ENCODE results near the gene TEF.

The TEF gene

DNA sequence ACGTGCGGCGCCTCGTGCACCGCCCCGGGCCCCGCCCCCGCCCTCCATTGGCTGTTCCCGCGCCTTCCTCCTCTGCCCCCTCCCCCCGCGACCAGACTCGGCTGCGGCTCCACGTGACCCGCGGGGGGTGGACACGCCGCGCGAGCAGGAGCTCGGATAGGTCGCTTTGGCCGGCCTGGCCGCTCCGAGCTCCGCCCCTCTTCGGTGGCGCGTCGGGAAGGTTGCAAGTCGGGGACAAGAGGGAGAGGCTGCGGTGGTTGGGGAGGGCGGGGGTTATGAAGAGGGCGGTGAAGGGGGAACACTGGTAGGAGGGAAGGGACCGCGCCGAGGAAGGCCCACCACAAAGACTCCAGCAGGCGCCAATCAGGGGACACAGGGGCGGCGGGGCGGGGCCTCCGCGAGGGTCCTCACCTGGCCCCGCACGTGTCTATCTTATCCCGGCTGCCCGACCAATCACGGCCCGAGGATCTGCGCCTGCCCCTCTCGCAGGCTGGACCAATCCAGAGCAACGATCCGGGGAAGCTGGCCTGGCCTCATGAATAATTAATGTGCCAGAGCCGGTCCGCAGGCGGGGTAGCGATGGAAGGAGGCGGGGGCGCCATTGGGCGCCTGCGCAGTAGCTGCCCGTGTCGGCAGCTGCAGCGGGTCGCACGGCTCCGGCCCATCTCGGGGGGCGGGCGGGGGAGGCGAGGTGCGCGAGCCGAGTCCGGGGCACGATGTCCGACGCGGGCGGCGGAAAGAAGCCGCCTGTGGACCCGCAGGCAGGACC is at the start of gene TEF:
TEF (plus strand) TSS at position 614 of the 769 bp plus-strand sequence; CDS start at position 717, 103 bp downstream.
- peak; percentile 99 for DNase-seq

- DNase-seq = no peak
Observed at GRCh38 chr22:41332217-41332939, 49.4 kb upstream of the TEF start.

GRCh38 chr22:41333806-41334205 is 47.9 kb upstream of the TEF start:
- no peak for DNase-seq

DNA sequence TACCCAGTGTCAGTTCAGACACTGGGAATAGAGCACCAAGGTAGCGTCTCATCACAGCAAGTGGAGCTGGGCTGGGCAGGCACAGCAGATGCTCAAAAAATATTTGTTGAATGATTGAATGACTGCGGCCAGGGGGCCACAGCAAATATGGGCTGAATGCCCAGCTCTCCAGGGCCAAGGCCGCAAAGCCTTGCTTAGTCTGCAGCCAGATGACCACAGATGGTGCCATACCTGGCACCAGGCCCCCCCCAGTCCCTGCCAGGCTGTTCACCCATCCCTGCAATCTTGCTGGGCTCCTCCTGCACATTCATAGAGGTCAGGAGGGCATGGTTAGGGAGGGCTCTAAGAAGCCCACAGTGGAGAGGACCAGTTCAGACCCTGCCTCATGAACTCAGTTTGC is 47.5 kb upstream of the TEF start:
- no peak for DNase-seq

DNA sequence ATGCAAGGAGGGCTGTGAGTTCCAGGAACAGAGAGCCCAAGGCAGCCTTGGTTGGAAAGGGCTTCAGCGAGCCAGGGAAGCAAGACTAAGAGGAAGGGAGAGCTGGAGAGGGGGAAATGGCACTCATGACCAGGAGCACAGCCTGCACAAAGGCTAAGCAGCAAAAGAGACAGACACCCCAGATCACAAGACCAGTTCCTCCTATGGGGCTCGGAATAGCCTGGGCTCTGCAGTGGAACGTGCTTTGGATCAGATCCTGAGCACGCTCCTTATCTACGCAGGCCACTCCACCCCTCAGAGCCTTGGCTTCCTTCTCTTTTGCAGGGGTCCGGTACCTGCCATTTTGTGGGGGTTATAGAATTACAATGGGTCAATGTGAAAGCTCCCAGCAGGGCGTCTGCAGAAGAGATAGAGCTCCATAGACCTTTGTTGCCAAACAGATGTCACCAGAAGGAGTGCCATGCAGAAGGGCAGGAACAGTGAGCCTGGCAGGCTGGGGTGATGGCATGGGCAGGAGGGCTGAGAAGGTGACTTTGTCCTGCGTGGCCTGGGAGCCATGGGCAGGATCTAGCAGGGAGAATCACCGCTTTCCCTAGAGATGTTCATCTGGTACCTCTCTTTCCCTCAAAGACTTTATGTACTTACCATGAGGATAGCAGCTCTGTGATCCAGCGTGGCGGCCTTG is 46.6 kb upstream of the TEF start:
- no peak for DNase-seq

DNA sequence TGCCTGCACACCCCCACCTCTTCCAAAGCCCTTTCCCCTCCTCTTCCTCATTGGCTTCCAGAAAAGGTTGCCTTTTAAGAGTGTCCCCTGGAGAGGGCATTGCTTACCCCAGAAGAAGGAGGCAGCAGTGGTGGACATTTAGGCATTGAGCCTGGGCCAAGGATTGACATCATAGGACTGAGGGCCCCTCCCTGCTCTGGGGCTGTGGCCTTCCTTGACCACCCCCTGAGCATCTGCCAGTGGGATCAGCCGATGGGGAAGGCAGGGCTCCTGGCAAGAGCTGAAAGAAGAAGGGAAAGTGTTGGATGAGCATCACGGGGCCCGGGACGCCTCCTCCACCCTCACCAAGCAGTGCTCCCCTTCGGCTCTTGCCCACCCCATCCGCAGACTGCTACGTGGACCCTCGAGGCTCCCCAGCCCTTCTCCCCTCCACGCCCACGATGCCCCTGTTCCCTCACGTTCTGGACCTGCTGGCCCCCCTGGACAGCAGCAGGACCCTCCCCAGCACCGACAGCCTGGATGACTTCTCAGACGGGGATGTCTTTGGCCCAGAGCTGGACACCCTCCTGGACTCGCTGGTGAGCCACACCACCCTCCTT is 43.0 kb upstream of the TEF start:
- DNase-seq = no peak

DNA sequence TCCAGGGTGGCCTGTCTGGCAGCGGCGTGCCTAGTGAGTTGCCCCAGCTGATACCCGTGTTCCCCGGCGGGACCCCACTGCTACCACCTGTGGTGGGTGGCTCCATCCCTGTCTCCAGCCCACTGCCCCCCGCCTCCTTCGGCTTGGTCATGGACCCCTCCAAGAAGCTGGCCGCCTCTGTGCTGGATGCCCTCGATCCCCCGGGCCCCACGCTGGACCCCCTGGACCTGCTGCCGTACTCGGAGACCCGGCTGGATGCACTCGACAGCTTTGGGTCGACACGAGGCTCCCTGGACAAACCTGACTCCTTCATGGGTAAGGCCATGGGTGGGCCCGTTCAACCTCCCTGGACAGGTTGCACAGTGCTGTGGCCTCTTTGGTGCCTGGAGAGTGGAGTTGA is 41.9 kb upstream of the TEF start:
- no peak for DNase-seq

DNA sequence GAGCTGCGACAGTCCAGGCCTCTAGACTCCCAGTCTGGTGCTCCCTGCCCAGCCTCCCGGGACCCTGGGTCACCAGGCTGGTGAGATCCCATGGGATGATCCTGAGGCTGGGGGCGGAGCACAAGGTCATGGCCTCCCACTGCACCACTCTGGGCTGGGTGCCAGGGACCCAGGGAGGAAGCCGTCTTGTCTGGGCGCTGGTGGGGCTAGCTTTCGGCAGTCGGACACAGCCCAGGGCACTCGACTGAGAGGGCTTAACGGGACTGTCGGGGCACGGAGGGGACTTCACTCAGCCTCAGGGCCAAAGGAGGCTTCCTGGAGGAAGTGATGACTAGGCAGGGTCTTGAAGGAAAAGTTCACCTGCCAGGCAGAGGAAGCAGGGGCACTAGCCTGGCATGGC is 41.4 kb upstream of the TEF start:
- DNase-seq = no peak

DNA sequence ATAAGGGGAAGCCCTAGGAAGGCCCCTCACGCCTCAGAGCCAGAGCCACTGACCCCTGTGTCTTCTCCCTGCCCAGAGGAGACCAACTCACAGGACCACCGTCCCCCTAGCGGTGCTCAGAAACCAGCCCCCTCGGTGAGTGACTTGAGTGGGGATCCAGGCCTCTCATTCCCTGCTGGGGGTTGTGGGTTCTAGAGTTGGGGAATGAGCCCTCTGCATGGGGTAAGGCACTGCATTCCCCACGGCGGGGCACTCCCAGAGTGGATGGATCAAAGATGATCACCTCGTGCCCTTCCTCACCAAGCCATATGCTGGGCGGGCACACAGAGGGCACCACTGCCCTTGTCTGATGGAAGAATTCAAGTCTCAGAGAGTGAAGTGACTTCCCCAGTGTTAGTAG is 40.7 kb upstream of the TEF start:
- DNase-seq = no peak

GRCh38 chr22:41341990-41342389 is 39.8 kb upstream of the TEF start:
- DNase-seq = no peak

DNA sequence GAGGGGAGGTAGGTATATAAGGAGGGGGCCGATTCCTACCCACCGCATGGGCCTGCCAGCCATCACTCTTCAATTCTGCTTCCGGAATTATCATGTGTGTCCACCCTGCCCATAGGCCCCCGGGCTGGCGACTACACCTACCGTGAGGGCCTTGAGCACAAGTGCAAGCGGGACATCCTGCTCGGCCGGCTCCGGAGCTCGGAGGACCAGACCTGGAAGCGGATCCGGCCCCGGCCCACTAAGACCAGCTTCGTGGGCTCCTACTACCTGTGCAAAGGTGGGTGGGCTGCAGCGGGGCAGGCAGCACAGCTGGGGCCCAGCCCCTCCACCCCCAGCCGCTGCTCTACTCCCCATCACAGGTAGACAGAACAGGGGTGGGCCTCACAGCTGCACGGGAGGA is 38.4 kb upstream of the TEF start:
- no peak for DNase-seq

DNA sequence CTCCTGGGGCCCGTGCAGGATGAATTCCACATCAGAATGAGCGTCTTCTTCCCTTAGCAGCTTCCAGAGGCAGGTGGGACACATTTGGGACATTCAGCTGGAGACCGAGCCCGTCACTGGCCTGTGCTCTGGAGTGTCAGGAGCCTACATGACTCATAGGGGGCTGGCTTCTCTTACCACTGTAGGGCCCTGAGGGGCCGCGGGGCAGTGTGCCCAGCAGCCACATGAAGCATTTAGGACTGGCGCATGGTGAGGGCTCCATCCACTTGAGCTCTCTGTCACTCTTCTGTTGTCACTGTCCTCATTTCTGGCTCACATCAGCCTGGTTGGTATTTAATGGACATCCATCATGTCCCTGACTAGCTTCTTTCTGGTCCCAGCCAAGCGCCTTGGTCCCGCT is 38.0 kb upstream of the TEF start:
- no peak for DNase-seq

- DNase-seq = no peak
Observed at GRCh38 chr22:41344189-41344788, 37.5 kb upstream of the TEF start.

- no peak for DNase-seq
Observed at GRCh38 chr22:41345807-41346335, 35.9 kb upstream of the TEF start.

DNA sequence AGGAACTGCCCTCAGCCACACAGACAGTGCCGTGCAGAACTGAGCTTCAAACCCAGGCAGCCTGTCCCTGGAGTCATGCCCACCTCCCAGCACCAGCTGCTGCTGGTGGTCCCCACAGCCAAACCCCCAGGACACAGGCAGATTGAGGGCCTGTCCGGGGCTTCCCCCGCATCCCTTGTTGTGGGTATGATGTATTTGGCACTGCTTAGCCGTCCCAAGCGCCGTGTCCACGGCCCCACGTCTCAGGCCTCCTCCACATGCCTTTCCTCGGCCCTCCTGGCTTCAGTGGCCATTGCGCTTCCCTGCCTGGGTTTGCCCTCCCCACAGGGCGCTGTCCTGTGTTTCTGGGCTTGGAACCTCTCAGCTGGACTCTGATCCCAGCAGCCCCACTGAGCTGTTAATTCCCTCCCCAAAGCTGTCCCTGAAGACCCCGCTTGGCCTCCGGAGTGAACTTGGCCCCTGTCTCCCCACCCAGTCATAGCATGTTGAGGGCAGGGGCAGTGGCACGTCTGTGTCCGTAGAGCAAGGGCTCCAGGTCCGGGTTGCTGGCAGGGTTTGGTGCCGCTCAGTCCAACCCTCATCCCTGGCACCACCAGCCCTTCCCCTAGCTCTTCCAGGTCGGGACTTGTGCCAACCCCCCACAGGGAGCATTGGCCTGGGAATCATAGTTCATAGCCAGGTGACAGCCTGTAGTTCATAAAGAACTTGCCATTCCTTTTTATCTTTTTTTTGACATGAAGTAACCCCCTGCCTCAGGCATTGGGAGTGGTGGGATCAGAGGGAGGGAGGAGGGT is 34.5 kb upstream of the TEF start:
- DNase-seq = no peak

DNA sequence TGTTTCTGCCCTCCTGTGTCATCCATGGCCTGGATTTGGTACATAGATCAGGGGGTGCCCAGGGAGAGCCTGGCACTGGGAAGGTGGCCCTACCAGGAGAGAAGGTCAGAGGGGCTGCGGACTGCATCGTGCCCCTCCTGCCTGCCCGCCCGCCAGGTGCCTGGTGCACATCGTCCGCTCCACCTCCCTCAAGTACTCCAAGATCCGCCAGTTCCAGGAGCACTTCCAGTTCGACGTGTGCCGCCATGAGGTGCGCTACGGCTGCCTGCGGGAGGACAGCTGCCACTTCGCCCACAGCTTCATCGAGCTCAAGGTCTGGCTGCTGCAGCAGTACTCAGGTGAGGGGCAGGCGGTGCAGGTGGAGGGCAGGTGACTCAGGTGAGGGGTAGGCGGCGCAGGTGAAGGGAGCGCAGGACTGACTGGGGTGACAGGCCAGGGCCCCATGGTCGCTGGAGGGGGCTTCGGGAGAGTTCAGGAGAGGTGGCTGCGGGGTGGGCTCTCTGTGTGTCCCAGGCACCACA is 32.7 kb upstream of the TEF start:
- no peak for DNase-seq

DNA sequence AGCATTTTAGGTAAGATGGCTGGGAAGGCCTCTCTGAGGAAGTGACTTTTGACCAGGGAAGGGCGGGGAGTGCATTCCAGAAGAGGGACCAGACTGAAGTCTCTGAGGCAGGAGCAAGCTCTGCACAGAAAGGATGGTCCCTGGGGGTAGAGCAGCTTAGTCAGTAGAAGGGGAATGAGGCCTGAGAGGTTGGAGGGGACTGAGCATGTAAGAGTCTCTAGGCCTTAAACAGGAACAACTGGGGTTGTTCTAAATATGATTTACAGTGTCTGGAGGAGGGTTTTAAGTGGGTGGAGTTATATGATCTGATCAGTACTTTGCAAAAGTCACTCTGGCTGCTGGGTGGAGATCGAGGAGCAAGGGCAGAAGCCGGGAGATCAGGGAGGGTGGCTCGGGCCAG is 31.7 kb upstream of the TEF start:
- no peak for DNase-seq

GRCh38 chr22:41351011-41351410 is 30.7 kb upstream of the TEF start:
- DNase-seq = no peak

- DNase-seq = no peak
Observed at GRCh38 chr22:41352058-41352457, 29.7 kb upstream of the TEF start.

DNA sequence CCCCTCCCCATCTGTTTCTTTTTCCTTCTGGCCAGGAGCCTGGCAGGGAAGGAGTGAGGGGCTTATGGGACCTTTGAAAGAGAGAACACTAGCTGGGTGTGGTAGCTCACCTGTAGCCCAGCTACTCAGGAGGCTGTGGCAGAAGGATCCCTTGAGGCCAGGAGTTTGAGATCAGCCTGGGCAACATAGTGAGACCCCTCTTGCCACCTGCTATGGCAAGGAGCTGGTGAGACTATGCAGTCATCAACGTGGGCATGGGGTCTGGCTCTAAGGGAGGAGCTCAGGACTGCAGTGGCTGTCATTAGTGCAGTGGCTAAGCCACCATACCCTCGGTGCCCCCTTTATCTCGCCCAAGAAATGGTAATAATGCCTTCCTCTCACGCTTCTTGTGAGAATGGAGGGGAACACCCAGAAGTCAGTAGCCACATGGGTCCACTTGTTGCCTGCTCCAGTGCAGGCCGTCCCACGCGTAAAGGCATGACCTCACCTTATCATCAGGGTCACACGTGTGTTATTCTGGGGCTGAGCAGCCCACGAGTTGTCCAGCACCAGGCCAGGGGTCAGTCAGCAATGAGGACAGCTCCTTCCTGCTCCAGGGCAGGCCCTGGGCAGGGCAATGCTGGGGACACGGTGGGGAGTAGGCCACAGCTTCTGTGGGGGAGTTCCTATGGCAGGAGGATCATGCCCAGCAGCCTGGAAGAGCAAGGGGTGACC is 27.7 kb upstream of the TEF start:
- DNase-seq = no peak

GRCh38 chr22:41354979-41355378 is 26.8 kb upstream of the TEF start:
- DNase-seq = no peak

Measured in GDM1 (cell line).